ENCODE data around the gene CCNC. TPM values are rescaled to one million over a fixed set of nuclear protein-coding genes. Genes with fewer than 3 reads are reported as not detected.

The CCNC gene, protein sequence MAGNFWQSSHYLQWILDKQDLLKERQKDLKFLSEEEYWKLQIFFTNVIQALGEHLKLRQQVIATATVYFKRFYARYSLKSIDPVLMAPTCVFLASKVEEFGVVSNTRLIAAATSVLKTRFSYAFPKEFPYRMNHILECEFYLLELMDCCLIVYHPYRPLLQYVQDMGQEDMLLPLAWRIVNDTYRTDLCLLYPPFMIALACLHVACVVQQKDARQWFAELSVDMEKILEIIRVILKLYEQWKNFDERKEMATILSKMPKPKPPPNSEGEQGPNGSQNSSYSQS
- polyA plus RNA-seq: 60.8 TPM
- long read RNA-seq, donor 1, transcript CCNC-210 (12 exons, 2,473 nt): major isoform, 13 of 16 reads
- long read RNA-seq, donor 1, partial matches to known transcripts: 0 of 16 reads
- long read RNA-seq, donor 1, other reads (novel, unspliced or antisense): 0 of 16 reads
- long read RNA-seq, donor 2, transcript CCNC-210 (12 exons, 2,473 nt): major isoform, 19 of 24 reads
- long read RNA-seq, donor 2, partial matches to known transcripts: 0 of 24 reads
- long read RNA-seq, donor 2, other reads (novel, unspliced or antisense): 0 of 24 reads
- long read RNA-seq, donor 3, transcript CCNC-210 (12 exons, 2,473 nt): major isoform, 31 of 129 reads
- long read RNA-seq, donor 3, partial matches to known transcripts: 93 of 129 reads
- long read RNA-seq, donor 3, other reads (novel, unspliced or antisense): 0 of 129 reads
- long read RNA-seq, donor 4, partial matches to known transcripts: 0 of 2 reads
- long read RNA-seq, donor 4, other reads (novel, unspliced or antisense): 0 of 2 reads
- long read RNA-seq, donor 5, transcript CCNC-210 (12 exons, 2,473 nt): major isoform, 11 of 13 reads
- long read RNA-seq, donor 5, partial matches to known transcripts: 0 of 13 reads
- long read RNA-seq, donor 5, other reads (novel, unspliced or antisense): 0 of 13 reads
- long read RNA-seq, donor 6, transcript CCNC-210 (12 exons, 2,473 nt): major isoform, 24 of 29 reads
- long read RNA-seq, donor 6, partial matches to known transcripts: 0 of 29 reads
- long read RNA-seq, donor 6, other reads (novel, unspliced or antisense): 0 of 29 reads
- long read RNA-seq, donor 7, transcript CCNC-210 (12 exons, 2,473 nt): major isoform, 6 of 9 reads
- long read RNA-seq, donor 7, partial matches to known transcripts: 0 of 9 reads
- long read RNA-seq, donor 7, other reads (novel, unspliced or antisense): 0 of 9 reads
- long read RNA-seq, donor 8, transcript CCNC-210 (12 exons, 2,473 nt): major isoform, 20 of 29 reads
- long read RNA-seq, donor 8, partial matches to known transcripts: 0 of 29 reads
- long read RNA-seq, donor 8, other reads (novel, unspliced or antisense): 0 of 29 reads
- long read RNA-seq, donor 9, transcript CCNC-210 (12 exons, 2,473 nt): major isoform, 24 of 28 reads
- long read RNA-seq, donor 9, partial matches to known transcripts: 0 of 28 reads
- long read RNA-seq, donor 9, other reads (novel, unspliced or antisense): 0 of 28 reads
- long read RNA-seq, donor 10, transcript CCNC-210 (12 exons, 2,473 nt): major isoform, 28 of 43 reads
- long read RNA-seq, donor 10, partial matches to known transcripts: 8 of 43 reads
- long read RNA-seq, donor 10, other reads (novel, unspliced or antisense): 0 of 43 reads
- long read RNA-seq, donor 11, transcript CCNC-210 (12 exons, 2,473 nt): major isoform, 17 of 20 reads
- long read RNA-seq, donor 11, partial matches to known transcripts: 0 of 20 reads
- long read RNA-seq, donor 11, other reads (novel, unspliced or antisense): 0 of 20 reads

DNA sequence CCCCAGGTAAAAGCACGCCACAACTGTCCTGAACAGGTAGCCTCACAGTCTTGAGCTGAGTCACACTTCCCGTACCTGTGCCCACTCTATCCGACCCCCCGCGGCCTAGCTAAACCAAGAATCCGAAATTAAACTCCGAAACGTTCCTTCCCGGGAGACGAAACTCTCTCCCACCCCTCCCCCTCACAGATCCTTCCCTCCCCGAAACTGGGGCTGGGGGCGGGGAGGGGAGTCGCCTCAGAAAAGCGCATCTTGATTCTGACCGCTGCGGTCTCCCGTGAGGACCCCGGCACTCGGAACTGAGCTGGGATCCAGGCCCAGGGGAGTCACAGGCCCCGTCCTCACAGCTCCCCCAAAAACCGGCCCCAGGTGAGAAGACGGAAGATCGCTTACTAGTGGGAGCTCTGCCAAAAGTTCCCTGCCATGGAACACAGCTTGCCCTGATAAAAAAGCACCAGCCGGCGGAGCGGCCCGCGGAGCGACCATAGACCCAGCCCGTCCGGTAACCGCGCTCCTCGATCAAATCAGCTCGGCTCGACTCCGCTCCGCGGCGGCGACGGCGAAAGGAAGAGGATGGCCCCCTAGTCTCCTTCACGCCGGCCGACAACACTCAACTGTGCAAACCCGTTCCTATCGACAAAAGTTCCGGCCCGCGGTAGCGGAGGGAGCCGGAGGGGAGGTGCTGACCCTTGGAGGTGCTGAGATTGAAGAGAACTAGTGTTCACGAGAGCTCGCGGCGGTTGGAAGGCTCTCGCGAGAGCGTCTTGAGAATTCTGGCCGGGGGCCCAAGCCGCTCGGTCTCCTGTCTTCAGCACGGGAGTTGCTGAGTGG lies at the start of gene CCNC:
CCNC (minus strand) TSS at position 558 of the 831 bp plus-strand sequence; CDS start at position 425, 133 bp downstream.
- Histone ChIP-seq H3K27ac (ENCODE audit: low read length) (peak within 1 kb of the TSS; percentile 98), H3K9me3 (ENCODE audit: control insufficient read depth, low read depth, low read length) (no peaks in the 10 kb centered on the region), H3K4me1 (ENCODE audit: control insufficient read depth, insufficient read depth, low read length) (no peaks in the 10 kb centered on the region), H3K4me3 (ENCODE audit: low read length) (peak within 1 kb of the TSS; percentile 100), H3K27me3 (ENCODE audit: control insufficient read depth, insufficient read depth, low read length) (no peaks in the 10 kb centered on the region), H3K36me3 (ENCODE audit: control insufficient read depth, insufficient read depth, low read length) (no peaks in the 10 kb centered on the region)
- no CpG with 5 or more reads among the region's 64 CpGs for WGBS (ENCODE audit: insufficient coverage, low lambda C conversion rate)
- DNase-seq: peak; percentile 94 to 98

DNA sequence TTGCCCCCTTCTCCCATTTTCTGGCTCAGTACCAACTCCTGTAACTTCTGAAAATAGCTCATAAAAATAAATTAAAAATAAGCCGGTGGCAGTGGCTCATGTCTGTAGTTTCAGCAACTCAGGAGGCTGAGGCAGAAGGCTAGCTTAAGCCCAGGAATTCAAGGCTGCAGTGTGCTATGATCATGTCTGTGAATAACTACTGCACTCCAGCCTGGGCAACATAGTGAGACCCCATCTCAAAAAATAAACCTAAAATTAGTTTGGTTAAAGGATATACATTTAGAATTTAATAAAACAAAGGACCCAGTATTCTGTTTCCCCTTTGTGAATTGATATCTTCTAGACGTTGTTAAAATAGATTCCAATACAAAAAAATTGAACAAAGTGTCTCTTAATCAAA lies 48.7 kb upstream of the CCNC start:
- 20% methylated on average over 1 of the region's 2 CpGs for WGBS (ENCODE audit: insufficient coverage, low lambda C conversion rate)
- Histone ChIP-seq H3K9me3 (ENCODE audit: control insufficient read depth, low read depth, low read length) (peaks cover 12% of the 10 kb centered on the region), H3K36me3 (ENCODE audit: control insufficient read depth, insufficient read depth, low read length) (no peaks in the 10 kb centered on the region), H3K4me3 (ENCODE audit: low read length) (no peak overlapping the region), H3K27ac (ENCODE audit: low read length) (no peak overlapping the region), H3K27me3 (ENCODE audit: control insufficient read depth, insufficient read depth, low read length) (peaks cover 93% of the 10 kb centered on the region), H3K4me1 (ENCODE audit: control insufficient read depth, insufficient read depth, low read length) (peaks cover 13% of the 10 kb centered on the region)
- DNase-seq: no peak

DNA sequence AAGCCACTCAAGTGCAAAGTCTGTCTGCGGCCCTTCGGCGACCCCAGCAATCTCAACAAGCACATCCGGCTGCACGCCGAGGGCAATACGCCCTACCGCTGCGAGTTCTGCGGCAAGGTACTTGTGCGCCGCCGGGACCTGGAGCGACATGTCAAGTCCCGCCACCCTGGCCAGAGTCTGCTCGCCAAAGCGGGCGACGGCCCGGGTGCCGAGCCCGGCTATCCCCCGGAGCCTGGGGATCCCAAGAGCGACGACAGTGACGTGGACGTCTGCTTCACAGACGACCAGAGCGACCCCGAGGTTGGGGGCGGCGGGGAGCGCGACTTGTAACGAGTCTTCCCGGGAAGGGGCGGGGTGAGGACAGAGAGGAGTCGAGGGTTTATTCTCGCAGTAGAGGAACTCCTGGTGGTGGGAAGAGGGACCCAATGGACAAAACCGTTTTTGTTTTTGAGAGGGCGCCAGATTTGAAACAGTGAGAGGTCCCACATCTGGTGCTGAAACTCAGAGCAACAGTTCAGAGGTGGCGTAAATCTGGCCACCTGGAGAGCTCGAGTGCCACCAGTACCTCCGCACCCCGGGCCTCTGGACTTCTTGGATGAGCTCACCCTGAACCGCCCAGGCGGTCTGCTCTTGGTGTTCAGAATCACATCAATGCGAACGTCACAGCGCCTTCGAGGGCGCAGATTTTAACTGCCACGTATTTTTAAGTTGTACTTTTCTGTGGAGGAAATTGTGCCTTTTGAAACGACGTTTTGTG lies 46.1 kb upstream of the CCNC start:
- Histone ChIP-seq H3K4me3 (ENCODE audit: low read length) (no peak overlapping the region), H3K27ac (ENCODE audit: low read length) (no peak overlapping the region), H3K4me1 (ENCODE audit: control insufficient read depth, insufficient read depth, low read length) (peaks cover 13% of the 10 kb centered on the region), H3K36me3 (ENCODE audit: control insufficient read depth, insufficient read depth, low read length) (no peaks in the 10 kb centered on the region), H3K9me3 (ENCODE audit: control insufficient read depth, low read depth, low read length) (peaks cover 12% of the 10 kb centered on the region), H3K27me3 (ENCODE audit: control insufficient read depth, insufficient read depth, low read length) (peaks cover 91% of the 10 kb centered on the region)
- WGBS (ENCODE audit: insufficient coverage, low lambda C conversion rate): 0% methylated on average over 4 of the region's 55 CpGs
- peak in 1 of 2 donors; percentile 45 for DNase-seq

DNA sequence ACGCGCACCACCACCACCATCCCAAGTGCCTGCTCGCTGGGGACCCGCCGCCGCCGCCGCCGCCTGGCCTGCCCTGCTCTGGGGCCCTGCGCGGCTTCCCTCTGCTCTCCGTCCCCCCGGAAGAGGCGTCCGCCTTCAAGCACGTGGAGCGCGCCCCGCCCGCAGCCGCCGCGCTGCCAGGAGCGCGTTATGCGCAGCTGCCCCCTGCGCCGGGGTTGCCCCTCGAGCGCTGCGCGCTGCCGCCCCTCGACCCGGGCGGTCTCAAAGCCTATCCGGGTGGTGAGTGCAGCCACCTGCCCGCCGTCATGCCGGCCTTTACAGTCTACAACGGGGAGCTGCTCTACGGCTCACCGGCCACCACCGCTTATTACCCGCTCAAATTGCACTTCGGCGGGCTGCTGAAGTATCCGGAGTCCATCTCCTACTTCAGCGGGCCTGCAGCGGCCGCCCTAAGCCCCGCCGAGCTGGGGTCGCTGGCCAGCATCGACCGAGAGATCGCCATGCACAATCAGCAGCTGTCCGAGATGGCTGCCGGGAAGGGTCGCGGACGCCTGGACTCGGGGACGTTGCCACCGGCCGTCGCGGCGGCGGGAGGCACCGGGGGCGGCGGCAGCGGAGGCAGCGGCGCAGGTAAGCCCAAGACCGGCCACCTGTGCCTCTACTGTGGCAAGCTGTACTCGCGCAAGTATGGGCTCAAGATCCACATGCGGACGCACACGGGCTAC lies 45.4 kb upstream of the CCNC start:
- WGBS (ENCODE audit: insufficient coverage, low lambda C conversion rate): no CpG with 5 or more reads among the region's 82 CpGs
- H3K36me3 ChIP-seq (ENCODE audit: control insufficient read depth, insufficient read depth, low read length): no peaks in the 10 kb centered on the region
- peak in 1 of 2 donors; percentile 55 for DNase-seq
- peaks cover 13% of the 10 kb centered on the region for H3K4me1 ChIP-seq (ENCODE audit: control insufficient read depth, insufficient read depth, low read length)
- no peak overlapping the region for H3K27ac ChIP-seq (ENCODE audit: low read length)
- peak overlapping the region; percentile 22 for H3K4me3 ChIP-seq (ENCODE audit: low read length)
- H3K9me3 ChIP-seq (ENCODE audit: control insufficient read depth, low read depth, low read length): peaks cover 8% of the 10 kb centered on the region
- H3K27me3 ChIP-seq (ENCODE audit: control insufficient read depth, insufficient read depth, low read length): peaks cover 92% of the 10 kb centered on the region

DNA sequence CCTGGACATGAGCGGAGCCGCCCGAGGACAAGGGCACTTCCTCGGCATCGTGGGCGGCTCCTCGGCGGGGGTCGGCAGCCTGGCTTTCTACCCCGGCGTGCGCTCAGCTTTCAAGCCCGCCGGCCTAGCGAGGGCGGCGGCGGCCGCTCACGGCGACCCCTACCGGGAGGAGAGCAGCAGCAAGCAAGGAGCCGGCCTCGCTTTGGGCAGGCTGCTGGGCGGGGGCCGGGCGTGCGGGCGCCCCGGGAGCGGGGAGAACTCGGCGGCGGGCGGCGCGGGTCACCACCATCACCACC lies 44.9 kb upstream of the CCNC start:
- no peak overlapping the region for H3K4me3 ChIP-seq (ENCODE audit: low read length)
- peaks cover 4% of the 10 kb centered on the region for H3K9me3 ChIP-seq (ENCODE audit: control insufficient read depth, low read depth, low read length)
- WGBS (ENCODE audit: insufficient coverage, low lambda C conversion rate): no CpG with 5 or more reads among the region's 37 CpGs
- H3K27me3 ChIP-seq (ENCODE audit: control insufficient read depth, insufficient read depth, low read length): peaks cover 92% of the 10 kb centered on the region
- no peaks in the 10 kb centered on the region for H3K36me3 ChIP-seq (ENCODE audit: control insufficient read depth, insufficient read depth, low read length)
- no peak overlapping the region for H3K27ac ChIP-seq (ENCODE audit: low read length)
- DNase-seq: peak in 1 of 2 donors; percentile 48
- peaks cover 13% of the 10 kb centered on the region for H3K4me1 ChIP-seq (ENCODE audit: control insufficient read depth, insufficient read depth, low read length)

DNA sequence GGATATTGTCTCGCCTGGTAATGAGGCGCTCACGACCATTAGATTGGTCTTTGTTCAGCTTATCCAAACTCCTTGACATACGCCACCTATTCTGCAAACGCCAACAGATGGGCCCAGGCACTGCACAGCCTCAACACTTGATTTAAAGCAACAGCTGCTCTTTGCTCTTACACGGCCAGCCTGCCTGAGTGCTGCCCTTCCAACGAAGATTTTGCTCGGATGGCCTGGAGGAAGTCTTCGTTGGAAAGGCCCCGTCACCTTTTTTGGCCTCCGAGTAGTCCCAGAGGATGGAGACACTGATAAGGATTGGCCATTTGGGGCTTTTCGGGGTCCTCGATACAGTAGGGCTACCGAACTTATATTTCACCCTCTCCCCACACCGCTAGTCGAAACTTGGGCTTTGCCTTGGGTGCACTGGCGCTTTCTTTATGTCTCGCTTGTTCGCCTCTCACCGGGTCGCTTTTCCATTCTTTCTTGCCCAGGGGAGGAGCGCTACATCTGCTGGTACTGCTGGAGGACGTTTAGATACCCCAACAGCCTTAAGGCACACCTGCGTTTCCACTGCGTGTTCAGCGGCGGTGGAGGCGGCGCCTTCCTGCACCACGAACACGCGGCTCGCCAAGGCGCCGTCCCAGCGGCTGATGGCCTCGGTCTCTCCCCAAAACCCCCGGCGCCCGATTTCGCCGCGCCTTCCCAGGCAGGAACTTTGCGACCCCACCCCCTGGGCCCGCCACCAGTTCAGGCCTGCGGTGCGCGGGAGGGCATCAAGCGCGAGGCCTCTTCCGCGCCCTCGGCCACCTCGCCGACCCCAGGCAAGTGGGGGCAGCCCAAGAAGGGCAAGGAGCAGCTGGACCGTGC lies 44.3 kb upstream of the CCNC start:
- no peak overlapping the region for H3K27ac ChIP-seq (ENCODE audit: low read length)
- DNase-seq: peak in 1 of 2 donors; percentile 20
- no peak overlapping the region for H3K4me3 ChIP-seq (ENCODE audit: low read length)
- WGBS (ENCODE audit: insufficient coverage, low lambda C conversion rate): no CpG with 5 or more reads among the region's 56 CpGs
- no peaks in the 10 kb centered on the region for H3K36me3 ChIP-seq (ENCODE audit: control insufficient read depth, insufficient read depth, low read length)
- peaks cover 4% of the 10 kb centered on the region for H3K9me3 ChIP-seq (ENCODE audit: control insufficient read depth, low read depth, low read length)
- peaks cover 92% of the 10 kb centered on the region for H3K27me3 ChIP-seq (ENCODE audit: control insufficient read depth, insufficient read depth, low read length)
- peaks cover 13% of the 10 kb centered on the region for H3K4me1 ChIP-seq (ENCODE audit: control insufficient read depth, insufficient read depth, low read length)

DNA sequence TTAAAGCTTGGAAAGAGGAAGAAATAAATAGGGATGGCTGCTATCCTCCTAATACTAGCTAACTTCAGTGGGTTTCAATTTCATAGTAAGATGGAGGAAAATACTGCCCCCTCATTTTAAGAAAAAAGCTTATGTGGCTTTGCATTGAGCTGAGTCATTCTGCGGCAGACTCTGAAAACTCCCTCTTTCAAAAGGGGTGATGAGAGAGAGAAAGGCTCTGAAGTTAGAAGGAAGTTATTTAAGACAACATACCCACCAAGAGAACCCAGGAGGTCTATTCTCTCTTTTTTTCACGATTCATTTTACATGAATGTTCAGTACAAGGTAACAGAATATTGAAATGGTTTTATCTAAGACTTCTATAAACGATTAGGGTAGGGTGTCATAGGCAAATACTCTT lies 42.7 kb upstream of the CCNC start:
- no peak overlapping the region for H3K27ac ChIP-seq (ENCODE audit: low read length)
- H3K4me3 ChIP-seq (ENCODE audit: low read length): no peak overlapping the region
- no CpG with 5 or more reads among the region's 3 CpGs for WGBS (ENCODE audit: insufficient coverage, low lambda C conversion rate)
- H3K9me3 ChIP-seq (ENCODE audit: control insufficient read depth, low read depth, low read length): peaks cover 4% of the 10 kb centered on the region
- DNase-seq: no peak
- H3K27me3 ChIP-seq (ENCODE audit: control insufficient read depth, insufficient read depth, low read length): peaks cover 93% of the 10 kb centered on the region
- H3K36me3 ChIP-seq (ENCODE audit: control insufficient read depth, insufficient read depth, low read length): no peaks in the 10 kb centered on the region
- H3K4me1 ChIP-seq (ENCODE audit: control insufficient read depth, insufficient read depth, low read length): peaks cover 13% of the 10 kb centered on the region

All from large intestine (tissue), 12 donors.